ENCODE results near the gene PTPRJ.

Gene PTPRJ

GRCh38 chr11:48066881-48067800 is 86.8 kb downstream of the PTPRJ start:
- H3K27ac ChIP-seq, result no peak overlapping the region
- POLR2A ChIA-PET (ENCODE audit: low non-redundant PET), result no interaction called here
- CTCF ChIA-PET, result no interaction called here

GRCh38 chr11:48073031-48073861 is 92.9 kb downstream of the PTPRJ start:
- POLR2A ChIA-PET (ENCODE audit: low non-redundant PET), result no interaction called here
- no peak overlapping the region for H3K27ac ChIP-seq
- DNase-seq (ENCODE audit: low spot score), result no peak
- CTCF ChIA-PET, result interaction anchor here (0.6 kb wide), 1 partner anchor 53 kb away, joined by 3 read pairs; no protein-coding TSS in a partner anchor
- no peak for TF ChIP-seq CTCF (conservative IDR thresholded peaks at IDR 0.05; ENCODE audit: low read depth)

More at GRCh38 chr11:48066881-48067800, 86.8 kb downstream of the PTPRJ start:
- no peak for DNase-seq (ENCODE audit: low spot score)
- TF ChIP-seq CTCF (conservative IDR thresholded peaks at IDR 0.05; ENCODE audit: low read depth), result no peak

DNA sequence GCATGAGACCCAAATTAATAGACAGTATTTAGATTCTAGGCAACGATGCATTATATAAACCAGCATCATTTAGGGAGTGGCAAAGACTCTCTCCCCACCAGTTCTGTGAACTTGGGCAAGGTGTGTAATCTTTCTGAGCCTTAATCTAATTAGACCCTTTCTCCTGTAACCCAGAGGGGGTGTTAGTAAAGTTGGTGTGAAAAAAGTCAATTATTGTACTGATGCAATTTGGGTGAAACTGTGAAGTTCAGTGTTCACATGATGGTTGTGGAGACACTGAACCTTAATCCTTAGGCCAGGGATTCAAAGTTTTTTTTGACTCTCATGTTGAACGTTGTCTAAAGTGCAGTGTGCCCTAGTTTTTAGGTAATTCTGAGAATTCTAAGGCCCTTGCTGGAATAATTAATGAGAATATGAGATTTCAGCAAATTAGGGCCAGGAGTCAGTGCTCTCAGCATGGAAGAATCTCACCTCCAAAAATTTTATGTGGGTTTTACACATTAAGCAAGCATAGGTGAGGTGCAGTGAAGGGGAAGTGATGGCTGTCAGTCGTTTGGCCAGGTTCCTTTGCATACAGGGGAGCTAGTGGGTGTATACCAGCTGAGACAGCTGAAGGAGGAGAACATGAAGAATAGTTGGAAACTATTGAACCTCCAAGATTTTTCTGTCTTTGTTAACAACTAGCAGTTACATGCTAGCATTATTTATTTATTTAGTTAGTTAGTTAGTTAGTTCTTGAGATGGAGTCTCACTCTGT is 94.2 kb downstream of the PTPRJ start:
- CTCF ChIA-PET, result interaction anchor here (0.6 kb wide), 1 partner anchor 138 kb away, joined by 5 read pairs; no protein-coding TSS in a partner anchor
- H3K27ac ChIP-seq, result no peak overlapping the region
- no peak for DNase-seq (ENCODE audit: low spot score)

GRCh38 chr11:48075637-48076036 is 95.3 kb downstream of the PTPRJ start:
- no peak for DNase-seq (ENCODE audit: low spot score)
- POLR2A ChIA-PET (ENCODE audit: low non-redundant PET), result no interaction called here
- TF ChIP-seq CTCF (conservative IDR thresholded peaks at IDR 0.05; ENCODE audit: low read depth), result no peak
- CTCF ChIA-PET, result no interaction called here
- no peak overlapping the region for H3K27ac ChIP-seq

More for the DNA sequence above, 94.2 kb downstream of the PTPRJ start:
- TF ChIP-seq CTCF (conservative IDR thresholded peaks at IDR 0.05; ENCODE audit: low read depth), result no peak
- POLR2A ChIA-PET (ENCODE audit: low non-redundant PET), result no interaction called here

DNA sequence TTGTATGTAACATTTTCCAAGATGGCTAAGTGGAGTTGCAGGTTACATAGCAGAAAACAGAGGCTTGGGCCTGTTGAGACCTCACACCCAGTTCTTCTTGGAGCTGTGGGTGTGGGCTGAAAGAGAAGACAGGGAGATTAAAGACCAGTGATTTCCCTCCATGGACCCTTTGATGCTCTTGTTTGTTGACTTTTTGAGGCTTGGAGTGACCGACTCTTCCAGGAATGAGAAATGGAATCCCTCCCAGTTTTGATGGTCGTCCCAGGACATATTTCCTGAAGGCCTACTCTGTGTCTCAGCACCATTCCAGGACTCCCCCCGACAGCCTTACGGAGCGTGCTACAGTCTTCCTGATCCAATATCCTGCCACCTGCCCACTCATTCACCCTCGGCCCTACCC is 96.9 kb downstream of the PTPRJ start:
- H3K27ac ChIP-seq, result no peak overlapping the region
- DNase-seq (ENCODE audit: low spot score), result no peak
- no peak for TF ChIP-seq CTCF (conservative IDR thresholded peaks at IDR 0.05; ENCODE audit: low read depth)
- POLR2A ChIA-PET (ENCODE audit: low non-redundant PET), result no interaction called here
- CTCF ChIA-PET, result no interaction called here

DNA sequence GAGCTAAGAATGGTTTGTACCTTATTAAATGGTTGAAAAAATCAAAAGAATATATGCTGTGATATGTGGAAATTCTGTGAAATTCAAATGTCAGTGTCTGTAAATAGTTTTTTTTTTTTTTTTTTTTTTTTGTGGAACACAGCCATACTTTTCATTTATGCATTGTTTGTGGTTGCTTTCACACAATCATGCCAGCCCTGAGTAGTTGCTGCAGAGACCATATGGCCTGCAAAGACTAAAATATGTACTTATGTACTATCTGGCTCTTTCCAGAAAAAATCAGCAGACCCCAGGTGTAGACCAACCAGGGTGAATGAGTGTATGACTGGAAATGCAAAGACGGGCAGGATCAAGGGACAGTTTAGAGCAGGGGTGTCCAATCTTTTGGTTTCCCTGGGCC is 98.3 kb downstream of the PTPRJ start:
- TF ChIP-seq CTCF (conservative IDR thresholded peaks at IDR 0.05; ENCODE audit: low read depth), result no peak
- ChIA-PET CTCF (interaction anchor here (0.8 kb wide), 1 partner anchor 126 kb away, joined by 4 read pairs; no protein-coding TSS in a partner anchor), POLR2A (ENCODE audit: low non-redundant PET) (no interaction called here)
- H3K27ac ChIP-seq, result no peak overlapping the region
- no peak for DNase-seq (ENCODE audit: low spot score)
